ENCODE data around the gene SOX8. TPM values are rescaled to one million over a fixed set of nuclear protein-coding genes. Genes with fewer than 3 reads are reported as not detected.

The SOX8 gene
- total RNA-seq, 1 experiment from 2014 or later: 5.2 TPM

GRCh38 chr16:1026784-1027500 is 45.4 kb downstream of the SOX8 start:
- no peak overlapping the region for H3K27ac ChIP-seq (ENCODE audit: low read depth, low read length)
- ChIA-PET CTCF (no interaction called here), RAD21 (ENCODE audit: low non-redundant PET in 1 of 2, low total read pairs in 2 of 2, uncharacterized antibody in 2 of 2, unreplicated experiment in 2 of 2) (no interaction called here), POLR2A (no interaction called here)
- intact Hi-C loops (cut with micrococcal nuclease): no loop called here
- peaks cover 11% of the 10 kb centered on the region for H3K27me3 ChIP-seq (ENCODE audit: insufficient read depth, low read length)
- no peak overlapping the region for H3K4me2 ChIP-seq (ENCODE audit: low read length)
- H3K4me1 ChIP-seq (ENCODE audit: control insufficient read depth in 1 of 2, insufficient read depth in 2 of 2, low read length in 2 of 2): no peaks in the 10 kb centered on the region
- no peaks in the 10 kb centered on the region for H3K36me3 ChIP-seq (ENCODE audit: control insufficient read depth in 1 of 2, insufficient read depth in 2 of 2, low read length in 2 of 2)
- no peaks in the 10 kb centered on the region for H3K9me2 ChIP-seq (ENCODE audit: insufficient read depth)
- ATAC-seq (no peak), DNase-seq (ENCODE audit: low read depth, low spot score) (no peak)
- no peaks in the 10 kb centered on the region for H3K79me2 ChIP-seq (ENCODE audit: insufficient read depth, low read length)
- no TSS peak for BruUV-seq (replicated peaks)
- no peaks in the 10 kb centered on the region for H3K9me3 ChIP-seq (ENCODE audit: control insufficient read depth in 1 of 2, insufficient read depth in 1 of 2, low read depth in 1 of 2, low read length in 2 of 2)
- no peak overlapping the region for H3K4me3 ChIP-seq (replicated peaks in 1 of 2; ENCODE audit: low read depth in 1 of 2, low read length in 2 of 2)
- H3K9ac ChIP-seq (ENCODE audit: low read length): no peak overlapping the region
- no peak overlapping the region for H2AFZ ChIP-seq (ENCODE audit: low read depth, low read length, poor library complexity, severe bottlenecking)
- no peaks in the 10 kb centered on the region for H4K20me1 ChIP-seq (ENCODE audit: insufficient read depth)
- no peak for TF ChIP-seq MAX (IDR thresholded peaks at IDR 0.05)
- TF ChIP-seq FOSL1 (IDR thresholded peaks at IDR 0.05; ENCODE audit: low read depth): no peak
- no peak for TF ChIP-seq CBX3 (IDR thresholded peaks at IDR 0.05; ENCODE audit: low read depth)
- no peak for TF ChIP-seq ZBTB33 (IDR thresholded peaks at IDR 0.05; ENCODE audit: extremely low read depth, insufficient replicate concordance, low read length)
- TF ChIP-seq YY1 (IDR thresholded peaks at IDR 0.05; ENCODE audit: extremely low read depth, insufficient replicate concordance, low read depth, low read length): no peak
- TF ChIP-seq JUND (IDR thresholded peaks at IDR 0.05): no peak
- no peak for TF ChIP-seq ATF3 (IDR thresholded peaks at IDR 0.05)
- TF ChIP-seq ELF1 (IDR thresholded peaks at IDR 0.05; ENCODE audit: borderline replicate concordance, low read depth): no peak
- no peak for TF ChIP-seq CTCF (IDR thresholded peaks at IDR 0.05 in 2 of 3, conservative IDR thresholded peaks at IDR 0.05 in 1 of 3; ENCODE audit: borderline replicate concordance in 1 of 3, insufficient read depth in 1 of 3, low read depth in 2 of 3, low read length in 2 of 3)
- TF ChIP-seq POLR2A (IDR thresholded peaks at IDR 0.05; ENCODE audit: borderline replicate concordance, extremely low read depth, insufficient read depth, insufficient read length): no peak
- TF ChIP-seq ZNF274 (IDR thresholded peaks at IDR 0.05; ENCODE audit: low read depth, low read length): no peak
- TF ChIP-seq EZH2 (IDR thresholded peaks at IDR 0.05): no peak
